ENCODE data around the gene IL17RC. TPM values are rescaled to one million over a fixed set of nuclear protein-coding genes. Genes with fewer than 3 reads are reported as not detected.
A peak's percentile ranks its signal among the peaks of the same experiment; 100 is the strongest.
"Not testable (repeated sequence)": the region's sequence is repeated elsewhere in the genome, so short reads cannot be mapped to it uniquely, and the experiment has no call there.

The IL17RC gene, protein sequence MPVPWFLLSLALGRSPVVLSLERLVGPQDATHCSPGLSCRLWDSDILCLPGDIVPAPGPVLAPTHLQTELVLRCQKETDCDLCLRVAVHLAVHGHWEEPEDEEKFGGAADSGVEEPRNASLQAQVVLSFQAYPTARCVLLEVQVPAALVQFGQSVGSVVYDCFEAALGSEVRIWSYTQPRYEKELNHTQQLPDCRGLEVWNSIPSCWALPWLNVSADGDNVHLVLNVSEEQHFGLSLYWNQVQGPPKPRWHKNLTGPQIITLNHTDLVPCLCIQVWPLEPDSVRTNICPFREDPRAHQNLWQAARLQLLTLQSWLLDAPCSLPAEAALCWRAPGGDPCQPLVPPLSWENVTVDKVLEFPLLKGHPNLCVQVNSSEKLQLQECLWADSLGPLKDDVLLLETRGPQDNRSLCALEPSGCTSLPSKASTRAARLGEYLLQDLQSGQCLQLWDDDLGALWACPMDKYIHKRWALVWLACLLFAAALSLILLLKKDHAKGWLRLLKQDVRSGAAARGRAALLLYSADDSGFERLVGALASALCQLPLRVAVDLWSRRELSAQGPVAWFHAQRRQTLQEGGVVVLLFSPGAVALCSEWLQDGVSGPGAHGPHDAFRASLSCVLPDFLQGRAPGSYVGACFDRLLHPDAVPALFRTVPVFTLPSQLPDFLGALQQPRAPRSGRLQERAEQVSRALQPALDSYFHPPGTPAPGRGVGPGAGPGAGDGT
- 50.6 and 58.7 TPM in 2 replicates for total RNA-seq (2014; rRNA removed; shearing (Covaris generic))

DNA sequence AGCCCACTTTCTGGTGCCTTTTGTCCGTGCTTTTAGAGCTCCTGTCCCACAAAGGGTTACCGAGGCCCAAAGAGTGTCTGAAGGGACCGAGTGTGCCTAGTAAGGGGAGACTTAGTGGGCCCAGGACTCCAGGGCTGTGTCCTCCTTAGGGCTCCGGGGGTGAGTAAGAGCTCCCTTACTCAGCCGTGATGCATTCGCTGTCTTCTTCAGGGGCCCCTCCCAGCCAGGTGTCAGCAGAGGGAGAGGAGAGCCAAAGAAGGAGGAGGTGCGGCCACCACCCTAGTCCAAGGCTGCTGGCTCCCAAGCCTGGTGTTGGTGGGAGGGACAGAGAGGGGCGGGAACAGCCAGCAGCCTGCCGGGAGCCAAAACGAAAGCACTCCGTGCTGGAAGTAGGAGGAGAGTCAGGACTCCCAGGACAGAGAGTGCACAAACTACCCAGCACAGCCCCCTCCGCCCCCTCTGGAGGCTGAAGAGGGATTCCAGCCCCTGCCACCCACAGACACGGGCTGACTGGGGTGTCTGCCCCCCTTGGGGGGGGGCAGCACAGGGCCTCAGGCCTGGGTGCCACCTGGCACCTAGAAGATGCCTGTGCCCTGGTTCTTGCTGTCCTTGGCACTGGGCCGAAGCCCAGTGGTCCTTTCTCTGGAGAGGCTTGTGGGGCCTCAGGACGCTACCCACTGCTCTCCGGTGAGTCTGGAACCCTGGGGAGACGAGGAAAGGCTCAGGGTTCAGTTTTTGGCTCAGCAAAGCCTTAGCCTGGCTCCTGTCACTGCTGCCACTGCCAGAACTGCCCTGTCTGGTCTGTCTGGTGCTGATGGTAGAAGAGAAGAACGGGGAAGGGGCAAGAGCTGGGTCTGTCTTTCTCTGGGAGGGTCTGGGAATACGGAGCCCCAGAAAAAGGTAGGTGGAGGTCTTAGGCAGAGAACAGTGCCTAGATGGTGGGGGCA lies at the start of gene IL17RC:
IL17RC (plus strand) TSS at position 365 of the 947 bp plus-strand sequence; CDS start at position 583, 218 bp downstream.
- DNase-seq (ENCODE audit: low spot score): peak; percentile 96

DNA sequence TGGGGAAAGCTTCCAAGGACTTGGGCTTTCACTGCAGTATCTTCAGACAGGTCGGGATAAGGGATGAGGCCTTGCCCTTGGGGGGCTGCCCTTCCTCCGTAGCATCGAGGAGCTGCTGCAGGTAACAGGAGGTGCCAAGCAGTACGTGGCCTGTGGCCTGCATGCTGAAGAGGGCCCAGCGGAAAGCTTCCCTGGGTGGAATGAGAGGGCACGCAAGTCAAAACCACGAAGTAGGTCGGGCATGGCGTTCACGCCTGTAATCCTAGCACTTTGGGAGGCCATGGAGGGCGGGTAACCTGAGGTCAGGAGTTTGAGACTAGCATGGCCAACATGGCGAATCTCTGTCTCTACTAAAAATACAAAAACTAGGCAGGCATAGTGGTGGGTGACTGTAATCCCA lies 49.8 kb upstream of the IL17RC start:
- no peak for DNase-seq (ENCODE audit: low spot score)

DNA sequence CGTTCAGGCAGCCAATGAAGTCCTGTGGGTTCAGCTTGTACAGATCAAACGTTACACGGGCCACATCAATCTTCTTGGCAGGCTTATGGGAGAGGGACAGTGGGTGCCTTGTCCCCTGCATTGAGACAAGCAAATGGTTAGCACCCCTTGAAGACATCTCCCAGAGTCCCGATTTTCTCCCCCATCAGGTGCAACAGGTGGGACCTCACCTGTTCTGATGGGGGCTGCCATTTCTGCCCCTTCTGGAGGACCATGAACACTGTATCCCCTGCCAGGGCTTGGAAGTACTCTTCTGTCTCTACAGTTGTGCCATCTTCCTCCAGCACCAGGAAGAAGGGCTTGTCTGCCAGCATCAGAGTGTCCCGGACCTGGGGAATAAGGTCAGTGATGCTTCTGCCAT lies 46.9 kb upstream of the IL17RC start:
- DNase-seq (ENCODE audit: low spot score): no peak

DNA sequence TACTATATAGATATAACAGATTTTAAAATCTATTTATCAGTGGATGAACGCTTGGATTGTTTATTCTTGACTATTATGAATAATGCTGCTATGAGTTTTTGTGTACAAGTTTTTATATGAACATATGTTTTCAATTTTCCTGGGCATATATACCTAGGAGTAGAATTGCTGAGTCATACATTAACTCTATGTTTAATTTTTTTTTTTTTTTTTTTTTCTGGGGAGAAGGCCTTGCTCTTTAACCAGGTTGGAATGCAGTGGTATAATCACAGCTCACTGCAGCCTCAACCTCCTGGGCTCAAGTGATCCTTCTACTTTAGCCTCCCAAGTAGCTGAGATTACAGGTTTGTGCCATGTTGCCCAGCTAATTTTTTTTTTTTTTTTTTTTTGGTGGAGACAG lies 45.9 kb upstream of the IL17RC start:
- peak; percentile 51 for DNase-seq (ENCODE audit: low spot score)

DNA sequence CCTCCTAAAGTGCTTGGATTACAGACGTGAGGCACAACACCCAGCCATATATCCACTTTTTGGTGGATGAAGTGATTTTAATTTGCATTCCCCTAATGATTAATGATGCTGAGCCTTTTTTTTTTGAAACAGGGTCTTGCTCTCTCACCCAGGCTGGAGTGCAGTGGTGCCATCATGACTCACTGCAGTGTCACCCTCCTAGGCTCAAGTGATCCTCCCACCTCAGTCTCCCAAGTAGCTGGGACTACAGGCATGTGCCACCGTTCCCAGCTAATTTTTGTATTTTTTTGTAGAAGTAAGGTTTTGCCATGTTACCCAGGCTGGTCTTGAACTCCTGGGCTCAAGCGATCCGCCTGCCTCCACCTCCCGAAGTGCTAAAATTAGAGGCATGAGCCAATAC lies 44.8 kb upstream of the IL17RC start:
- not testable (repeated sequence) for DNase-seq (ENCODE audit: low spot score)

DNA sequence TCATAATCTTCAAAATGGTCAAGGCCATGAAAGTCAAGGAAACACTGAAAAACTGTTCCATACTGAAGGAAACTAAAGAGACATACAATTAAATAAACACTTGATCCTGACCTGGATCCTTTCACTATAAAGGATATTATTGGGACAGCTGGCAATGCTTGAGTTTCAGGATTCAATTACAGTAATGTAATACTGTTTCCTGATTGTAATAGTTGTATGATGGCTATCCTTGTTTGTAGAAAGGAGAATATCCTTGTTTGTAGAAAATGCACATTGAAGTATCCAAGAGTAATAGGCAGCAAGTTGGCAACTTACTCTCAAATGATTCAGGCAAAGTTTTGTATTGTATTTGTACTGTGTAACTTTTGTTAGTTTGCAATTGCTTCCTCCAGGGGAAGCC lies 41.5 kb upstream of the IL17RC start:
- no peak for DNase-seq (ENCODE audit: low spot score)

DNA sequence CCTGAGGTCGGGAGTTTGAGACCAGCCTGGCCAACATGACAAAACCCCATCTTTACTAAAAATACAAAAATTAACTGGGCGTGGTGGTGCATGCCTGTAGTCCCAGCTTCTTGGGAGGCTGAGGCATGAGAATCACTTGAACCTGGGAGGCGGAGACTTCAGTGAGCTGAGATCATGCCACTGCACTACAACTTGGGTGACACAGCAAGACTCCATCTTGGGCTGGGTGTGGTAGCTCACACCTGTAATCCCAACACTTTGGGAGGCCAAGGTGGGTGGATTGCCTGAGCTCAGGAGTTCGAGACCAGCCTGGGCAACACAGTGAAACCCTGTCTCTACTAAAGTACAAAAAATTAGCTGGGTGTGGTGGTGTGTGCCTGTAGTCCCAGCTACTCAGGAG lies 40.6 kb upstream of the IL17RC start:
- DNase-seq (ENCODE audit: low spot score): not testable (repeated sequence)

DNA sequence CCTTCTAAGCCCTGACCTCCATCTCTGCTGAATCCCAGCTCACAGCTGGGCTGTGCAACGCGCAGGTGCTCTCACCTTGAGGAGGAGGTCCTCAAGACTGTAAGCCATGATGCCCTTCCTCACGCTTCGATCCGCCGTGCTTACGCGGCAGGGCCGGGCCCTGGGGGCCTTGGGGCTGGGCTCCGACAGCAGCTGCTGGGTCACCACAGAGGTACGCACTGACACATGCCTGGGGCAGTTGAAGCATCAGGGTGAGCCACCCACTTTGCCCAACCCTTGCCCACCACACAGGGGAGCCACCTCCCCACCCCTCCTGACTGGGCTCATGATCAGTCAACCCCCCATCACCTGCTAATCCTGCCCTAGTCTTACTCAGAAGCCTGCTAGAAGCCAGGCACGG lies 39.9 kb upstream of the IL17RC start:
- no peak for DNase-seq (ENCODE audit: low spot score)

DNA sequence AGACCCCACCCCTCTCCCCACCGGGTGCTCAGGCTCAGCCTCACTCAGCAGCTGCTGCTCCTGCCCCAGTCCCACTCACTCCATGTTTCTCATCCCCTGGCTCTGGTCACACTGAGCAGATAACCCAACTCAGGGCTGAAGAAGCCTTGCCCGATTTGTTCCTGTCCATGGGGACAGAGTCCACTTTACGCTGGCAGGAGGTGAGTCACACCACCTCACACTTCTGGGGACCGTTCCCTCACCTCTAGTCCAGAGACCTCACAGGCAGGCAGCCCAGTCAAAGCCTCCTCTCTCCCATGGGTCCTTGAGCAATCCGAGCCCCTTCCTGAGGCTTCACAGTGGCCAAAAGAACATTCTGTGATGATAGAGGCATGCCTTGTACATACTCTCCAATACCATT lies 38.2 kb upstream of the IL17RC start:
- no peak for DNase-seq (ENCODE audit: low spot score)

DNA sequence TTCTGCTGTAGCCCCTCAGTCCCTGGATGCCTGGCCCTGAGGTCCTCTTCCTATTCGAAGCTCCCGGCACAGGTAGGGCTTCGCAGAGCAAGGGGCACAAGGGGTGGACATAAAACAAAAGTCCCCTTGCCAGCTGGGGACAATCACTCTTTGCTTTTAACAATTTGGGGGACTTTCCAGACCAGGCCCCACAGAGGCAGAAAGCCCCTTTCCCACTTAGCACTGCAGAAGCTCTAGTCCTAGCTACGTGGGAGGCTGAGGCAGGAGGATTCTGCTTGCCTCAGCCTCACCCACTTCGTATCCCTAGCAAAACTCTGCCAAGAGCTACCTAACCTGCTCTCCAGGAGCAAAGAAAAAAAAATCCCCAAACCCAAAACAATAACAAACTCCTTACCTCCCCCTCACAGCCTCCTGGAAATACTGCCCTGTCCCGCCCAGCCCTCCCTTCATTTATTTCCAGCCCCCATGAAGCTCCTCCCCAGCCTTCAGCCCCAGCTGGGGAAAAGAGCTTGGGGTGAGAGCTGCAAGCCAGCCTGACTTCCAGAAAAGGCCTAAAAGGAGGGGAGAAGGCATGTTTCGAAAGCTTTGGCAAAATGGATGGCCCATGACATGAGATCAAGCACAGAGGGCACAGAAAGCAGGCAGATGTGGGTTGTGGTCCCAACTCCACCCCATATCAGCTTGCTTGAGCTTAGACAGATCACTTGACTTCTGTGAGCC lies 36.9 kb upstream of the IL17RC start, which contains the start of gene CIDEC:
CIDEC (minus strand) TSS at position 424 of the 720 bp plus-strand sequence. CDS start 1,767 bp downstream, outside the sequence.
- no peak for DNase-seq (ENCODE audit: low spot score)

DNA sequence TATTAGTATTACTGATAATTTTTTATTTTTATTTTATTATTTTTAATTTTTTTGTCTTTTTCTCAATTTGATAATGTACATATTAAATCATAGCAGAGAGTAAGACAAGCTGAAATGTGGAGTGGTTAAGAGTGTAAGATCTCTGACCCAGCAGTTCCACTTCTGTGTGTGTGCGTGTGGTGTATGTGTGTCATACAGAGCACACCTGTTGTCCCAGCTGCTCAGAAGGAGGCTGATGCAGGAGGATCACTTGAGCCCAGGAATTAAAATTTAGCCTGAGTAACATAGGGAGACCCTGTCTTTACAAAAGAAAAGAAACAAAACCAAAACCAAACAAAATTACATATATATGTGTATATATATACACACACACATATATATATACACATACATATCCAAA lies 35.5 kb upstream of the IL17RC start:
- no peak for DNase-seq (ENCODE audit: low spot score)

DNA sequence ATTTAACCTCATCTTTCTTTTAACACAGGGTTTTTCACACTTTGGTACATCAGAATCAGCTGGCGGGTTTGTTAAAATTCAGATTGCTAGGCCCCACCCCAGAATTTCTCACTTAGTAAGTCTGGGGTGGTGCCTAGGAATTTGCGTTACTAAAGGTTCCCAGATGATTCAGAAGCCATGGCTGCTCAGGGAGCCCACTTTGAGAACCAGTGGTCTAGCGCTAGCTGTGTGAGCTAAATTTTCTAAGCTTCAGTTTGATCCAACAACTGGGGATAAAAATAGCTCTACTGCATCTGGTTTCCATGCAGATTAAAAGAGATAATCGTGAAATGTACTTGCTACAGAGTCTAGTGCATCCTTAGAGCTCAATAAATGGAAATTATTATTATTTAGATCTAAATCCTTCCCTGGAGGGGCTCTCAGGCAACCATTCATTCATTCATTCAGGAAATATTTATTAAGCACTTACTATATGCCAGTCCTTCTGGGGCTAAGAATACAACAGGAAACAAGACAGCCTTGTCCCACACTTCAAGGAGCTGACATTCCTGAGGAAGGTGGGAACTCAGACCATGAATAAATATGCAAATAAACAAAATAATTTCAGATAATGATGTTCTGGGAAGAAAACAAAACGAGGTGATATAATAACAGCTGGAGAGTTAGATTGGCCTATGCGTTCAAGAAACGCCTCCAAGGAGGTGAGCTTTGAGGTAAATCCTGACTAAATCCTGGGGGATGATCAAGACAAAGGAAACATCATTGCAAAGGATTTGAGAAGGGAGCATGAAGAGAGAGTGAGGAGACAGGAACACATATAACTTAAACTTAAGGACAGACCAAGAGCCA lies 33.0 kb upstream of the IL17RC start:
- peak; percentile 45 for DNase-seq (ENCODE audit: low spot score)

DNA sequence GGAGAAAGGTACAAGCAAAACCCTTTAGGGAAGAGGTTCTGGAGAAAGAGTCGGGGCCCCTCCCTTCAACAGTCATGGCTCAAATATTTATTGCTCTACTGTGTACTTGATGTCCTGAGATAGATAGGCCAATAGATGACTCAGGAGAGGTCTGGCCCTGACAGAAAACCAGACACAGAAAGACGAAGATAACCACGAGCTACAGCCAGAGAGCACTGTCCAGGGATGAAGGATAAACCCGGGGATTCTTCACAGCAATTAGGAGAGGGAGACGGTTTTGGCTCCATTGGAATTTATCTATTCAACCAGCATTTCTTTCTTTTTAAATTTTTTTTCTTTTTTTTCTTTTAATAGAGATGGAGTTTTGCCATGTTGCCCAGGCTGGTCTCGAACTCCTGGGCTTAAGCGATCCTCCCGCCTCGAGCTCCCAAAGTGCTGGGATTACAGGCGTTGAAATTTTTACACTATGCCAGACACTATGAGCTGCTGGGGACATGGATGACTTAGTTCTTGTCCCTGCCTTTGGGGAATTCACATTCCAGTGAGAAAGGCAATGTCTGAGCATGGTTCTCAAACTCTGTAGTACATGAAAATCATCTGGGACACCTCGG lies 32.2 kb upstream of the IL17RC start:
- DNase-seq (ENCODE audit: low spot score): peak; percentile 93

DNA sequence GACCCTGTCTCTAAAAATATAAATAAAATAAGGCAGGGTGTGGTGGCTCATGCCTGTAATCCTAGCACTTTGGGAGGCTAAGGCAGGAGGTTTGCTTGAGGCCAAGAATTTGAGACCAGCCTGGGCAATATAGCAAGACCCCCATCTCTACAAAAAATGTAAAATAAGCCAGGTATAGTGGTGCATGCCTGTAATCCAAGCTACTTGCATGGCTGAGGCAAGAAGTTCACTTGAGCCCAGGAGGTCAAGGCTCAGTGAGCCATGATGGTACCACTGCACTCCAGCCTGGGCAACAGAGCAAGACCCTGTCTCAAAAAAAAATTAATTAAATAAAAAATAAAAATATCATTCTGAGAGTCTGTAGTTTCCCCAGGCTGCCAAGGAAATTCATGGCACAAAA lies 30.6 kb upstream of the IL17RC start:
- DNase-seq (ENCODE audit: low spot score): no peak

DNA sequence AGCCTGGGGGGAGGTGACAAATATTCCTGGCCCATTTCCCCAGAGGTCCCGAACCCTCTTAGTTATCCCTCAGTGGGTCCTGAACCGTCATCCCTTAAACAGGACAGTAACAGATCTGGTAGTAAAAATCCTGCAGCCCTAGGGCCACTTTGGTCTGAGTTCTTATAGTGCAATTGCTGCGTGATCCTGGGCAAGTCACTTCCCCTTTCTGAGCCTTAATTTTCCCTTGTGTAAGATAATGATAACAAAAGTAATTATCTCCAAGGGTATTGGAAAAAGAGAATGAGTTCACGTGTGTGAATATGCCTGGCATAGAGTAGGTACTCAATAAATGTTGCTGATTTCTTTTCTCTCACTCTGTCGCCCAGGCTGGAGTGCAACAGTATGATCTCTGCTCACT lies 29.4 kb upstream of the IL17RC start:
- no peak for DNase-seq (ENCODE audit: low spot score)

DNA sequence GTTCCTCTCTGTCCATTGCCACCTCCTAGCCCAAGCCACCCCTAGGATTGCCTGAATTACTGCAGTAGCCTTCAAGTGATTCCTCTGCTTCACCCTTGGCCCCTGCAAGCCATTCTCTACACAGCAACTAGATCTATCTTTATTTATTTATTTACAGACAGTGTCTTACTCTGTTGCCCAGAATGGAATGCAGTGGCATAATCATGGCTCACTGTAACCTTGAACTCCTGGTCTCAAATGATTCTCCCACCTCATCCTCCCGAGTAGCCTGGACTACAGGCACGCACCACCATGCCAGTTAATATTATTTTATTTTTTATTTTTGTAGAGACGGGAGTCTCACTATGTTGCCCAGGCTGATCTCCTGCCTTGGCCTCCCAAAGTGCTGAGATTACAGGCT lies 28.4 kb upstream of the IL17RC start:
- no peak for DNase-seq (ENCODE audit: low spot score)

DNA sequence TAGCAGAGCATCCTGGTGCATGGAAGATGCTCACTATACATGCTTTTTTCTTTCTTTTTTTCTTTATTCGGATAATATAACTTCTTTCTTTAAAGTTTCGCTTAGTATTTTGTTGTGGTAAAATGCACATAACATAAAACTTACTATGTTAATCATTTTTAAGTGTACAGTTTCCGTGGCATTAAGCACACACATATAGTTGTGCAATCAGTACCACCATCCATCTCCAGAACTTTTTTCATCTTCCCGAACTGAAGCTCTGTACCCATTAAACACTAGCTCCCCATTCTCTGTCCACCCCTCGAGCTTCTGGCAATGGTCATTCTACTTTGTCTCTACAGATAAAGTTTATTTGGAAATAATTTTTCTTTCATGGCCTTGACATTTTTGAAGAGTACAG lies 27.5 kb upstream of the IL17RC start:
- DNase-seq (ENCODE audit: low spot score): no peak

DNA sequence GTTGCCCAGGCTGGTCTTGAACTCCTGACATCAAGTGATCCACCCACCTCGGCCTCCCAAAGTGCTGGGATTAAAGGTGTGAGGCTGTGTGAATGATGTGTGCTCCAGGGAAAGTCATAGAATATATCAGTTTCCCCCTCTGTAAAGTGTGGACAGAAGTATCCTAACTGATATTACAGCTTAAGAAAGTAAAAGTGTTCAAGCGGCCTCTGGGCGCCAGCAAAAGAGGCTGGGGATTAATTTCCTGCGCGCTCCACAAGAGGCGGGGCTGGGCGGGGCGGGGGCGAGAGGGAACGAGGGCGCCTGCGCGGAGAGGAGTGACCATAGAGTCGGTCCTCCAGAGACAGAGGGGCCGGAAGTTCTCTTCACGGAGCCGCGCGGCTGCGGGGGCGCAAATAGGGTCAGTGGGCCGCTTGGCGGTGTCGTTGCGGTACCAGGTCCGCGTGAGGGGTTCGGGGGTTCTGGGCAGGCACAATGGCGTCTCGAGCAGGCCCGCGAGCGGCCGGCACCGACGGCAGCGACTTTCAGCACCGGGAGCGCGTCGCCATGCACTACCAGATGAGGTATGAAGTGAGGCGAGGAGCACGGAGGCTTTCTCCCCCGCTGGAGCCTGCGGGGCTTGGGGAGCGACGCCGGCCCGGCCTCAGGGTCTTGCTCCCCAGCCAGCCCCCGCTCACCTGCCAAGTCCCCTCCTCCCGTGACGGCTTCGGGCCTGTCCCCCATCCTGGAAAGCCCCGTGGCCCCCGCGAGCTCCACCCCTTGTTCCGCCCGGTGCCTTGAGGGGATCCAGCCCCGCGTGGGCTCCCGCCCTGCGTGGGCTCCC lies 26.4 kb upstream of the IL17RC start, which contains the start of gene JAGN1:
JAGN1 (plus strand) TSS at position 362 of the 823 bp plus-strand sequence; CDS start at position 475, 113 bp downstream.
- DNase-seq (ENCODE audit: low spot score): peak; percentile 86
